Measurements from ENCODE around the gene GABBR2. TPM values are rescaled to one million over a fixed set of nuclear protein-coding genes. Genes with fewer than 3 reads are reported as not detected.
"Not testable (repeated sequence)": the region's sequence is repeated elsewhere in the genome, so short reads cannot be mapped to it uniquely, and the experiment has no call there.

GABBR2 gene
- total RNA-seq, 2 donors from 2014 or later: 1.2 to 1.3 TPM

DNA sequence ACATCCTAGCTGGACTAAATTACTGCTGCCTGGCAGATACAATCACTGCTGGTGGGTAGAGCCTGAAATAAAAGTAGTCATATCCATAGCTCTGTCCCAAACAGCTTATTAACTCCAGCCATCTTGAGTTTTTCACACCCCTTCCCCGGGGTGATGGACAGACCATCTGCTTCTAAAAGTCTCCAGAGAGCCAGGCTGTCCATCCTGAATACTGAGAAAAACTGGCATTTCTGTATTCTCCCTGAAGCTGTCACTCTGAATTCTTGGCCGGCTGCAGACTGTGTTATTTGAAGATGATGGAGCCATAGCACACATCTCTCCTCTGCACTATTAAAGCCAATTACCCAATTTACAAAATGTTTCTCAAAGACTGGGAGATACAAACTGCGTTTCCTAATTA is 118.6 kb downstream of the GABBR2 start:
- Mint-ChIP-seq H3K27ac (no peak overlapping the region), H3K9me3 (no peaks in the 10 kb centered on the region), H3K36me3 (ENCODE audit: low read depth) (no peaks in the 10 kb centered on the region), H3K27me3 (ENCODE audit: insufficient read depth) (no peaks in the 10 kb centered on the region), H3K4me1 (no peaks in the 10 kb centered on the region), H3K4me3 (no peak overlapping the region)
- 92 to 95% methylated on average over 3 of the region's 3 CpGs for WGBS, 2 experiments (ENCODE audit: insufficient coverage in 1 of 2, insufficient read length in 1 of 2)
- H3K27ac ChIP-seq (ENCODE audit: low read depth, low read length): no peak overlapping the region
- no peaks in the 10 kb centered on the region for H3K27me3 ChIP-seq (ENCODE audit: control insufficient read depth, insufficient read depth, low read length, poor library complexity, severe bottlenecking)
- DNase-seq: no peak
- no peak overlapping the region for H3K4me3 ChIP-seq (ENCODE audit: low read length)
- no peak overlapping the region for H3K9ac ChIP-seq (ENCODE audit: extremely low read depth, low read length, poor library complexity, severe bottlenecking)
- H3K9me3 ChIP-seq (ENCODE audit: control insufficient read depth, low read length): no peaks in the 10 kb centered on the region
- TF ChIP-seq, protein P1, sequence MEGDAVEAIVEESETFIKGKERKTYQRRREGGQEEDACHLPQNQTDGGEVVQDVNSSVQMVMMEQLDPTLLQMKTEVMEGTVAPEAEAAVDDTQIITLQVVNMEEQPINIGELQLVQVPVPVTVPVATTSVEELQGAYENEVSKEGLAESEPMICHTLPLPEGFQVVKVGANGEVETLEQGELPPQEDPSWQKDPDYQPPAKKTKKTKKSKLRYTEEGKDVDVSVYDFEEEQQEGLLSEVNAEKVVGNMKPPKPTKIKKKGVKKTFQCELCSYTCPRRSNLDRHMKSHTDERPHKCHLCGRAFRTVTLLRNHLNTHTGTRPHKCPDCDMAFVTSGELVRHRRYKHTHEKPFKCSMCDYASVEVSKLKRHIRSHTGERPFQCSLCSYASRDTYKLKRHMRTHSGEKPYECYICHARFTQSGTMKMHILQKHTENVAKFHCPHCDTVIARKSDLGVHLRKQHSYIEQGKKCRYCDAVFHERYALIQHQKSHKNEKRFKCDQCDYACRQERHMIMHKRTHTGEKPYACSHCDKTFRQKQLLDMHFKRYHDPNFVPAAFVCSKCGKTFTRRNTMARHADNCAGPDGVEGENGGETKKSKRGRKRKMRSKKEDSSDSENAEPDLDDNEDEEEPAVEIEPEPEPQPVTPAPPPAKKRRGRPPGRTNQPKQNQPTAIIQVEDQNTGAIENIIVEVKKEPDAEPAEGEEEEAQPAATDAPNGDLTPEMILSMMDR (conservative IDR thresholded peaks at IDR 0.05): no peak
- no peaks in the 10 kb centered on the region for H3K36me3 ChIP-seq (ENCODE audit: control insufficient read depth, insufficient read depth, low read length)
- H3K4me1 ChIP-seq (ENCODE audit: control insufficient read depth, insufficient read depth, low read length): no peaks in the 10 kb centered on the region

DNA sequence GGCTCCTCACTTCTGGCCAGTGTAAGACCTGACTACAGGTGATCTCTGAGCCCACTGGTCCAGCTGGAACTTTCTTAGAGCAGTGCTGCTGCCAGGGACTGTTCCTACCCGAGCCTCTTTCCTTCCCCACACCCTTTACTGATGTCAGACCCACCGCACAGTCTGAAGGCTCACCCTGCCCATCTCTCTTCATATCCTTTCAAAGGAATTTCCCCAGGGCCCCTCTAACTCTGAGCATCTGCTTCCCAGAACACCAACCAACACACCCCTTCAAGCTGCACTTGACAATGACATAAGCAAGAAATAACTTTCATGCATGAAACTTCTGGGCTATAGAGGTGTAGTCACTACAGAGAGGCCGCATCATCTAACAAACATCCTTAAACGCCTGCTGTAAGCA is 119.6 kb downstream of the GABBR2 start:
- WGBS, 2 experiments (ENCODE audit: insufficient coverage in 1 of 2, insufficient read length in 1 of 2): 87 to 100% methylated on average over 1 to 4 of the region's 4 CpGs

DNA sequence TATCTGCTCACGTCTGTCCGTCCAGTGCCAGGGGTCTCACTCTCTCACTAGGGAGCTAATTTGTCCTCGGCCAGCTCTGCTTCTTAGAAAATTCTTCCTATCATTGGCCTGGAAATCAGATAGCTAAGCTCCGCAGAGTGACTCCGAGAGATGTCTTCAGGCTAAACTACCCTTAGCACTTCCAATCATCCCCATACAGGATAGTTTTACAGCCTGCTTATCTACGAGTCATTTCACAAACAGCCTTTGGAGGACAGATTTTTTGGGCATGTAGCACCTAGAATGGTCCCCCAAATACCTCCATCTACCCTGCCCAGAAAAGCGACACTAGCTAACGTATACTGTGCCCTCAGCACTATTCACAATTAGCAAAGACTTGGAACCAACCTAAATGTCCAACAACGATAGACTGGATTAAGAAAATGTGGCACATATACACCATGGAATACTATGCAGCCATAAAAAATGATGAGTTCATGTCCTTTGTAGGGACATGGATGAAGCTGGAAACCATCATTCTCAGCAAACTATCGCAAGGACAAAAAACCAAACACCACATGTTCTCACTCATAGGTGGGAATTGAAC is 123.8 kb downstream of the GABBR2 start:
- not testable (repeated sequence) for DNase-seq; H3K4me1 Mint-ChIP-seq; H3K36me3 ChIP-seq (ENCODE audit: control insufficient read depth, insufficient read depth, low read length); H3K9me3 Mint-ChIP-seq; H3K4me1 ChIP-seq (ENCODE audit: control insufficient read depth, insufficient read depth, low read length); H3K27ac Mint-ChIP-seq; H3K27me3 Mint-ChIP-seq (ENCODE audit: insufficient read depth); H3K9me3 ChIP-seq (ENCODE audit: control insufficient read depth, low read length); H3K27me3 ChIP-seq (ENCODE audit: control insufficient read depth, insufficient read depth, low read length, poor library complexity, severe bottlenecking); H3K9ac ChIP-seq (ENCODE audit: extremely low read depth, low read length, poor library complexity, severe bottlenecking); H3K27ac ChIP-seq (ENCODE audit: low read depth, low read length); H3K4me3 Mint-ChIP-seq; H3K4me3 ChIP-seq (ENCODE audit: low read length); H3K36me3 Mint-ChIP-seq (ENCODE audit: low read depth)
- 90 to 92% methylated on average over 6 to 9 of the region's 10 CpGs for WGBS, 2 experiments (ENCODE audit: insufficient coverage in 1 of 2, insufficient read length in 1 of 2)

More for the DNA sequence above, 119.6 kb downstream of the GABBR2 start:
- TF ChIP-seq, protein P1 (conservative IDR thresholded peaks at IDR 0.05): no peak
- no peak overlapping the region for H3K9ac ChIP-seq (ENCODE audit: extremely low read depth, low read length, poor library complexity, severe bottlenecking)
- no peak overlapping the region for H3K27ac ChIP-seq (ENCODE audit: low read depth, low read length)
- no peaks in the 10 kb centered on the region for H3K9me3 Mint-ChIP-seq
- no peaks in the 10 kb centered on the region for H3K36me3 ChIP-seq (ENCODE audit: control insufficient read depth, insufficient read depth, low read length)
- no peaks in the 10 kb centered on the region for H3K4me1 Mint-ChIP-seq
- no peak overlapping the region for H3K4me3 Mint-ChIP-seq
- DNase-seq: no peak
- no peaks in the 10 kb centered on the region for H3K36me3 Mint-ChIP-seq (ENCODE audit: low read depth)
- no peak overlapping the region for H3K27ac Mint-ChIP-seq
- no peaks in the 10 kb centered on the region for H3K27me3 Mint-ChIP-seq (ENCODE audit: insufficient read depth)
- H3K4me3 ChIP-seq (ENCODE audit: low read length): no peak overlapping the region
- no peaks in the 10 kb centered on the region for H3K27me3 ChIP-seq (ENCODE audit: control insufficient read depth, insufficient read depth, low read length, poor library complexity, severe bottlenecking)
- no peaks in the 10 kb centered on the region for H3K9me3 ChIP-seq (ENCODE audit: control insufficient read depth, low read length)
- no peaks in the 10 kb centered on the region for H3K4me1 ChIP-seq (ENCODE audit: control insufficient read depth, insufficient read depth, low read length)

DNA sequence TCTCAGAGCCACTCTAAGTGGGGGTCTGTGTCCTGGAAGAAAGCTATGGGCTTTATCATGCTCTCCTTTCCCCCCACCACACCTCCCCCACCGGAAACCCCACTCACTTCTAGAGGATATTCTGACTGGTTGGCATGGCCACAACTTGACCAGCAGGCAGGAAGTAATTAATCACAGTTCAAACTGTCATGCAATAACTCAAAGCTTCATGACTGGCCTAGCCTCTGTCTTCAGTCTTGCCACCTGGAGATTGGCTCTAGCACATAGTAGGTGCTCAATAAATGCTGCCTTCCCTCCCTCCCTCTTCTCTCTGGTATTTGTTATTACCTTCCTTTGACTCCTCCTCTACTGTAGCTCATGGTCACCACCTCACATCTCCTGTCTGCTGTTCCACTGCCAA is 124.7 kb downstream of the GABBR2 start:
- Mint-ChIP-seq H3K27ac (no peak overlapping the region), H3K27me3 (ENCODE audit: insufficient read depth) (peaks cover 4% of the 10 kb centered on the region), H3K36me3 (ENCODE audit: low read depth) (no peaks in the 10 kb centered on the region), H3K9me3 (no peaks in the 10 kb centered on the region), H3K4me1 (no peaks in the 10 kb centered on the region), H3K4me3 (no peak overlapping the region)
- no peak overlapping the region for H3K9ac ChIP-seq (ENCODE audit: extremely low read depth, low read length, poor library complexity, severe bottlenecking)
- no peak overlapping the region for H3K4me3 ChIP-seq (ENCODE audit: low read length)
- H3K27ac ChIP-seq (ENCODE audit: low read depth, low read length): no peak overlapping the region
- 71 to 94% methylated on average over 1 of the region's 1 CpG for WGBS, 2 experiments (ENCODE audit: insufficient coverage in 1 of 2, insufficient read length in 1 of 2)
- no peaks in the 10 kb centered on the region for H3K36me3 ChIP-seq (ENCODE audit: control insufficient read depth, insufficient read depth, low read length)
- no peaks in the 10 kb centered on the region for H3K4me1 ChIP-seq (ENCODE audit: control insufficient read depth, insufficient read depth, low read length)
- H3K27me3 ChIP-seq (ENCODE audit: control insufficient read depth, insufficient read depth, low read length, poor library complexity, severe bottlenecking): peaks cover 4% of the 10 kb centered on the region
- TF ChIP-seq, protein P1 (conservative IDR thresholded peaks at IDR 0.05): no peak
- no peaks in the 10 kb centered on the region for H3K9me3 ChIP-seq (ENCODE audit: control insufficient read depth, low read length)
- peak; percentile 28 for DNase-seq
